GM12878 (cell line): ENCODE results near the gene CLBA1. TPM values are rescaled to one million over a fixed set of nuclear protein-coding genes. Genes with fewer than 3 reads are reported as not detected.
"Not testable (repeated sequence)": the region's sequence is repeated elsewhere in the genome, so short reads cannot be mapped to it uniquely, and the experiment has no call there.

Experiments used
- ATAC-seq: fragments of 200-7000 bp; cut with Tn5 transposase; 3 replicates; pipeline ENCODE4 v1.9.1; 2020; ENCODE audit warnings: mild to moderate bottlenecking, moderate library complexity
- BruUV-seq: library from RNA; stranded (reverse); fragments of 400-500 nt; replicated peaks from 2 replicates; lab custom pipeline; 2021; lab: Mats Ljungman, UMichigan
- CTCF ChIA-PET: fragments of 300-600 bp; sonication (Branson Sonifier 250); formaldehyde crosslinking; extraction: SDS; loops from one replicate; lab custom pipeline; 2021; ENCODE audit warnings: inconsistent platforms; lab: Yijun Ruan, JAX
- POLR2A ChIA-PET: fragments of 350-600 bp; formaldehyde crosslinking; extraction: SDS; loops from one replicate; lab custom pipeline; 2021; ENCODE audit warnings: inconsistent platforms; lab: Charles Lee
- RAD21 ChIA-PET: fragments of 300-600 bp; sonication (Branson Sonifier 250); formaldehyde crosslinking; loops from one replicate; lab custom pipeline; 2023; ENCODE audit warnings: antibody characterized with exemption; ENCODE audit not compliant: unreplicated experiment; lab: Charles Lee
- SMC1A ChIA-PET: fragments of 300-600 bp; sonication (Branson Sonifier 250); formaldehyde crosslinking; loops from one replicate; lab custom pipeline; 2023; ENCODE audit not compliant: unreplicated experiment, uncharacterized antibody; lab: Charles Lee
- DNase-seq: peaks from one replicate; pipeline ENCODE4 v3.0.0-alpha.2; 2011; ENCODE audit warnings: low read depth, low spot score
- FAIRE-seq: peaks from 3 replicates; lab custom pipeline; 2011; peaks lifted over from hg19 to GRCh38; lab: Jason Lieb, UNC
- H2AFZ ChIP-seq: 2 replicates; pipeline ENCODE4 v1.6.0; 2011; ENCODE audit warnings: low read depth, low read length, control low read depth; ENCODE audit not compliant: control insufficient read depth
- H3K27ac ChIP-seq: 2 replicates; pipeline ENCODE4 v1.5.1; 2011; ENCODE audit warnings: control low read depth; ENCODE audit not compliant: control insufficient read depth, insufficient read depth
- H3K27me3 ChIP-seq, 2 experiments: replicated peaks in 1 of 2; 2 replicates each; pipeline versions ENCODE4 v1.6.0 to v1.6.1; 2011; ENCODE audit warnings: low read length in 1 of 2; ENCODE audit not compliant: control insufficient read depth in 2 of 2, insufficient read depth in 2 of 2
- H3K36me3 ChIP-seq, 2 experiments: 2 replicates each; pipeline ENCODE4 v1.5.1; 2011; ENCODE audit warnings: low read length in 1 of 2; ENCODE audit not compliant: control insufficient read depth in 2 of 2, insufficient read depth in 2 of 2
- H3K4me1 ChIP-seq: 2 replicates; pipeline ENCODE4 v1.6.1; 2011; ENCODE audit warnings: mild to moderate bottlenecking, low read length, moderate library complexity, mixed read lengths; ENCODE audit not compliant: control insufficient read depth, insufficient read depth
- H3K4me2 ChIP-seq: 2 replicates; pipeline ENCODE4 v1.6.0; 2011; ENCODE audit warnings: control low read depth; ENCODE audit not compliant: control insufficient read depth, insufficient read depth
- H3K4me3 ChIP-seq: fragments of 200-600 bp; sonication (generic); 2 replicates; pipeline ENCODE4 v1.5.1; 2016
- H3K79me2 ChIP-seq: 2 replicates; pipeline ENCODE4 v1.6.0; 2011; ENCODE audit warnings: low read length; ENCODE audit not compliant: control insufficient read depth, insufficient read depth
- H3K9ac ChIP-seq: 2 replicates; pipeline ENCODE4 v1.8.0; 2011; ENCODE audit warnings: low read length, control low read depth, mixed read lengths; ENCODE audit not compliant: control insufficient read depth, insufficient read depth
- H3K9me3 ChIP-seq: replicated peaks from 3 replicates; pipeline ENCODE4 v1.5.1; 2011; ENCODE audit warnings: mild to moderate bottlenecking, low read length; ENCODE audit not compliant: control insufficient read depth, insufficient read depth
- H4K20me1 ChIP-seq: 2 replicates; pipeline ENCODE4 v1.6.0; 2011; ENCODE audit not compliant: control insufficient read depth, insufficient read depth
- CHD1 ChIP-seq: IDR thresholded peaks from 2 replicates; pipeline ENCODE4 v1.6.1; 2012; ENCODE audit warnings: low read depth, low read length, improper control_type of control experiment
- HDAC6 ChIP-seq: fragments of 200-600 bp; sonication (generic); IDR thresholded peaks from one replicate; pipeline ENCODE4 v1.8.0; 2017; ENCODE audit warnings: antibody characterized with exemption; ENCODE audit not compliant: unreplicated experiment
- NFIC ChIP-seq: IDR thresholded peaks from 2 replicates; pipeline ENCODE4 v1.6.1; 2012; ENCODE audit warnings: low read depth, mild to moderate bottlenecking, inconsistent platforms, low read length, moderate library complexity
- PAX5 ChIP-seq: IDR thresholded peaks from 2 replicates; pipeline ENCODE4 v1.6.1; 2011; ENCODE audit warnings: low read depth, low read length, borderline replicate concordance
- PML ChIP-seq: IDR thresholded peaks from 2 replicates; pipeline ENCODE4 v1.6.1; 2012; ENCODE audit warnings: low read length, inconsistent platforms
- WGBS: methylation state at CpG from one replicate; pipeline ENCODE4 v1.1.6; 2016; ENCODE audit warnings: low lambda C conversion rate; ENCODE audit not compliant: insufficient replicate concordance, insufficient coverage; ENCODE audit errors: missing lambda C conversion rate; 5-methylcytosine and 5-hydroxymethylcytosine counted together
- in situ Hi-C: fragments of 300-500 bp; cut with MboI; formaldehyde crosslinking; loops from 9 replicates; pipeline ENCODE4 v1.14.3; 2018; ENCODE audit warnings: mixed read lengths
- intact Hi-C: fragments of 100-400 bp; cut with micrococcal nuclease; formaldehyde crosslinking; loops from one replicate; pipeline ENCODE4 v1.14.2; 2022; ENCODE audit not compliant: unreplicated experiment
- polyA plus RNA-seq, 11 experiments: library from polyadenylated mRNA; depleted of rRNA in 4 of 11; unstranded in 6 of 11; stranded (reverse) in 5 of 11; fragments of >200 nt; fragmentation: Nextera tagmentation in 4 of 11; fragmentation: Illumina TruSeq in 1 of 11; extraction: Ambion mirVana in 4 of 11; extraction: Trizol in 1 of 11; gene quantifications; 1 replicate in 1 of 11; 2 replicates in 10 of 11; pipeline versions ENCODE4 v1.2.1 to v1.2.3, GENCODE V29; 2011 to 2016; ENCODE audit warnings: inconsistent platforms in 2 of 11, missing spikeins in 2 of 11, low read depth in 1 of 11
- total RNA-seq, 4 experiments: library from RNA; depleted of rRNA in 3 of 4; stranded (reverse); fragments of >200 nt in 3 of 4; fragmentation: Illumina TruSeq in 1 of 4; extraction: Trizol in 1 of 4; gene quantifications; 2 replicates each; pipeline versions ENCODE4 v1.2.1 to v1.2.3, GENCODE V29; 2013 to 2021
- TF ChIP-seq, protein P1 (sequence below): fragments of 150-350 bp; IDR thresholded peaks from 2 replicates; pipeline ENCODE4 v1.6.1; 2014; ENCODE audit warnings: mild to moderate bottlenecking, low read depth, low read length
- TF ChIP-seq, protein P2 (sequence below): IDR thresholded peaks from 2 replicates; pipeline ENCODE4 v1.6.1; 2012; ENCODE audit warnings: low read length, inconsistent platforms
- TF ChIP-seq, protein P3 (sequence below), 3 experiments: IDR thresholded peaks in 2 of 3; conservative IDR thresholded peaks in 1 of 3; 2 replicates each; pipeline ENCODE4 v1.5.1; 2011; ENCODE audit warnings: low read depth in 3 of 3, low read length in 3 of 3, mild to moderate bottlenecking in 3 of 3, control low read depth in 2 of 3, moderate library complexity in 2 of 3, inconsistent platforms in 1 of 3, mixed read lengths in 1 of 3; ENCODE audit not compliant: control insufficient read depth in 2 of 3, insufficient read depth in 1 of 3; ENCODE audit errors: extremely low read depth in 1 of 3
- TF ChIP-seq, protein P4 (sequence below): fragments of 450-650 bp; IDR thresholded peaks from 2 replicates; pipeline ENCODE4 v1.6.1; 2014; ENCODE audit warnings: mild to moderate bottlenecking

Gene CLBA1
- total and polyA plus RNA-seq, 10 of the 15 experiments (the other 5 are each of a cell fraction or from before 2014, with no cell fraction given) = 0.07 to 1.1 (median 0.62) TPM; not detected in 1

DNA sequence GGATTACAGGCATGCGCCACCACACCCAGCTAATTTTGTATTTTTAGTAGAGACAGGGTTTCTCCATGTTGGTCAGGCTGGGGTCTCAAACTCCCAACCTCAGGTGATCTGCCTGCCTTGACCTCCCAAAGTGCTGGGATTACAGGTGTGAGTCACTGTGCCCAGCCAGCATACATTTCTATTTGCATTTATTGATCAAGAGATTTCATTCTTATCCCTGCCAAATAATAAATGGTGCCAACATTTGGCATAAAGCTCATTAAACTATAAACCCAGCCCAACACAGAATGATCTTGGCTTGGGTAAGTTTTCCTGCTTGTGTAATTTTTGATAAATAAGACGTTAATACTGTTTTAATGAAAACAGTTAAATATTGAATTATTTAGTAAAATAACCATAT is 50.0 kb downstream of the CLBA1 start:
- SMC1A ChIA-PET = interaction anchor here (1.0 to 1.2 kb wide), 2 partner anchors 10 kb away, joined by 4 read pairs; no protein-coding TSS in a partner anchor
- H2AFZ ChIP-seq, intact Hi-C loops, H4K20me1 ChIP-seq, H3K9me3 ChIP-seq, H3K27ac ChIP-seq, H3K36me3 ChIP-seq, H3K4me2 ChIP-seq, H3K4me3 ChIP-seq, H3K27me3 ChIP-seq, H3K9ac ChIP-seq, H3K79me2 ChIP-seq, in situ Hi-C loops, H3K4me1 ChIP-seq, ATAC-seq, FAIRE-seq, BruUV-seq, DNase-seq: not testable (repeated sequence)
- 100% methylated on average over 2 of the region's 2 CpGs for WGBS
- RAD21 ChIA-PET = interaction anchor here (1.2 kb wide), 1 partner anchor 46 kb away, joined by 3 read pairs; no protein-coding TSS in a partner anchor
- CTCF ChIA-PET = interaction anchor here (0.9 to 3.1 kb wide), 4 partner anchors 9 to 61 kb away, joined by 3 to 13 read pairs (median 4); no protein-coding TSS in a partner anchor
- POLR2A ChIA-PET = interaction anchor here (0.6 to 1.3 kb wide), 2 partner anchors 14 to 1312 kb away, joined by 3 read pairs; partner anchors contain the start of gene CDCA4

DNA sequence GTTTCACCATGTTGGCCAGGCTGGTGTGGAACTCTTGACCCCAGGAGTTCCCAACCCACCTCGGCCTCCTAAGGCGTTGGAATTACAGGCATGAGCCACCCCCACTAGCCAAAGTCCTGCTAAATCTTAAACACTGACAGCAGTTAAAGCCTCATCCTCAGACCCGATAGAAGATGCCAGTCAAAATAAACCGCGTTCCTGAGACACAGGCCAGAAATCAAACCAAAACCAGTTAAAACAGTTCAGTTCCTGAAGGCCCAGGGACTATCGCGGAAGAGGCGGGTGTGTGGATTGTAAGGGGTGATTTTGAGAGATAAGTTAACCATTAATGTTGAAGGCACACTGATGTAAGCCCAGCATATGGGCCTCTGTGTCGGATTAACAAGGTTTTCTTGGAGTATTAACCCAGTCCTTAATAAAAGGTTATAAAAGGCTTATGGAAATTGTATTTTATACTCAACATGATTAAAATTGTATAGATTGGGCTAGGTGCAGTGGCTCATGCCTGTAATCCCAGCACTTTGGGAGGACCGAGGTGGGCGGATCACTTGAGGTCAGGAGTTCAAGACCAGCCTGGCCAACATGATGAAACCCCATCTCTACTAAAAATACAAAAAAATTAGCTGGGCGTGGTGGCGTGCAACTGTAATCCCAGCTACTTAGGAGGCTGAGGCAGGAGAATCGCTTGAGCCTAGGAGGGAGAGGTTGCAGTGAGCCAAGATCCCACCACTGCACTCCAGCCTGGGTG is 54.0 kb downstream of the CLBA1 start:
- POLR2A ChIA-PET = no interaction called here
- ATAC-seq (no peak), FAIRE-seq (no peak), DNase-seq (no peak)
- Histone ChIP-seq H3K4me1 (no peaks in the 10 kb centered on the region), H3K27me3 (no peaks in the 10 kb centered on the region), H3K79me2 (no peaks in the 10 kb centered on the region), H3K9me3 (no peaks in the 10 kb centered on the region), H3K9ac (no peak overlapping the region), H3K4me3 (no peak overlapping the region), H3K27ac (no peak overlapping the region), H2AFZ (no peak overlapping the region), H4K20me1 (no peaks in the 10 kb centered on the region), H3K4me2 (no peak overlapping the region), H3K36me3 (no peaks in the 10 kb centered on the region)
- CTCF ChIA-PET = interaction anchor here (1.6 kb wide), 1 partner anchor 104 kb away, joined by 3 read pairs; no protein-coding TSS in a partner anchor
- BruUV-seq = no TSS peak
- 87% methylated on average over 14 of the region's 14 CpGs for WGBS
- SMC1A ChIA-PET = no interaction called here
- intact Hi-C loops (no loop called here), in situ Hi-C loops (loop anchor here (10.0 kb wide), 1 partner anchor 145 kb away; no protein-coding TSS in a partner anchor)
- RAD21 ChIA-PET = no interaction called here
- TF ChIP-seq CHD1 (no peak), HDAC6 (no peak), PAX5 (no peak), PML (no peak), NFIC (no peak)
- TF ChIP-seq, protein P1, sequence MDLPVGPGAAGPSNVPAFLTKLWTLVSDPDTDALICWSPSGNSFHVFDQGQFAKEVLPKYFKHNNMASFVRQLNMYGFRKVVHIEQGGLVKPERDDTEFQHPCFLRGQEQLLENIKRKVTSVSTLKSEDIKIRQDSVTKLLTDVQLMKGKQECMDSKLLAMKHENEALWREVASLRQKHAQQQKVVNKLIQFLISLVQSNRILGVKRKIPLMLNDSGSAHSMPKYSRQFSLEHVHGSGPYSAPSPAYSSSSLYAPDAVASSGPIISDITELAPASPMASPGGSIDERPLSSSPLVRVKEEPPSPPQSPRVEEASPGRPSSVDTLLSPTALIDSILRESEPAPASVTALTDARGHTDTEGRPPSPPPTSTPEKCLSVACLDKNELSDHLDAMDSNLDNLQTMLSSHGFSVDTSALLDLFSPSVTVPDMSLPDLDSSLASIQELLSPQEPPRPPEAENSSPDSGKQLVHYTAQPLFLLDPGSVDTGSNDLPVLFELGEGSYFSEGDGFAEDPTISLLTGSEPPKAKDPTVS = no peak
- TF ChIP-seq, protein P2, sequence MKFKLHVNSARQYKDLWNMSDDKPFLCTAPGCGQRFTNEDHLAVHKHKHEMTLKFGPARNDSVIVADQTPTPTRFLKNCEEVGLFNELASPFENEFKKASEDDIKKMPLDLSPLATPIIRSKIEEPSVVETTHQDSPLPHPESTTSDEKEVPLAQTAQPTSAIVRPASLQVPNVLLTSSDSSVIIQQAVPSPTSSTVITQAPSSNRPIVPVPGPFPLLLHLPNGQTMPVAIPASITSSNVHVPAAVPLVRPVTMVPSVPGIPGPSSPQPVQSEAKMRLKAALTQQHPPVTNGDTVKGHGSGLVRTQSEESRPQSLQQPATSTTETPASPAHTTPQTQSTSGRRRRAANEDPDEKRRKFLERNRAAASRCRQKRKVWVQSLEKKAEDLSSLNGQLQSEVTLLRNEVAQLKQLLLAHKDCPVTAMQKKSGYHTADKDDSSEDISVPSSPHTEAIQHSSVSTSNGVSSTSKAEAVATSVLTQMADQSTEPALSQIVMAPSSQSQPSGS = no peak
- TF ChIP-seq, protein P3, sequence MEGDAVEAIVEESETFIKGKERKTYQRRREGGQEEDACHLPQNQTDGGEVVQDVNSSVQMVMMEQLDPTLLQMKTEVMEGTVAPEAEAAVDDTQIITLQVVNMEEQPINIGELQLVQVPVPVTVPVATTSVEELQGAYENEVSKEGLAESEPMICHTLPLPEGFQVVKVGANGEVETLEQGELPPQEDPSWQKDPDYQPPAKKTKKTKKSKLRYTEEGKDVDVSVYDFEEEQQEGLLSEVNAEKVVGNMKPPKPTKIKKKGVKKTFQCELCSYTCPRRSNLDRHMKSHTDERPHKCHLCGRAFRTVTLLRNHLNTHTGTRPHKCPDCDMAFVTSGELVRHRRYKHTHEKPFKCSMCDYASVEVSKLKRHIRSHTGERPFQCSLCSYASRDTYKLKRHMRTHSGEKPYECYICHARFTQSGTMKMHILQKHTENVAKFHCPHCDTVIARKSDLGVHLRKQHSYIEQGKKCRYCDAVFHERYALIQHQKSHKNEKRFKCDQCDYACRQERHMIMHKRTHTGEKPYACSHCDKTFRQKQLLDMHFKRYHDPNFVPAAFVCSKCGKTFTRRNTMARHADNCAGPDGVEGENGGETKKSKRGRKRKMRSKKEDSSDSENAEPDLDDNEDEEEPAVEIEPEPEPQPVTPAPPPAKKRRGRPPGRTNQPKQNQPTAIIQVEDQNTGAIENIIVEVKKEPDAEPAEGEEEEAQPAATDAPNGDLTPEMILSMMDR (IDR thresholded peaks at IDR 0.05 in 2 of 3, conservative IDR thresholded peaks at IDR 0.05 in 1 of 3; ENCODE audit: control insufficient read depth in 2 of 3, extremely low read depth in 1 of 3, insufficient read depth in 1 of 3, low read depth in 3 of 3, low read length in 3 of 3) = no peak
- TF ChIP-seq, protein P4, sequence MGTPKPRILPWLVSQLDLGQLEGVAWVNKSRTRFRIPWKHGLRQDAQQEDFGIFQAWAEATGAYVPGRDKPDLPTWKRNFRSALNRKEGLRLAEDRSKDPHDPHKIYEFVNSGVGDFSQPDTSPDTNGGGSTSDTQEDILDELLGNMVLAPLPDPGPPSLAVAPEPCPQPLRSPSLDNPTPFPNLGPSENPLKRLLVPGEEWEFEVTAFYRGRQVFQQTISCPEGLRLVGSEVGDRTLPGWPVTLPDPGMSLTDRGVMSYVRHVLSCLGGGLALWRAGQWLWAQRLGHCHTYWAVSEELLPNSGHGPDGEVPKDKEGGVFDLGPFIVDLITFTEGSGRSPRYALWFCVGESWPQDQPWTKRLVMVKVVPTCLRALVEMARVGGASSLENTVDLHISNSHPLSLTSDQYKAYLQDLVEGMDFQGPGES = no peak
